ENCODE results near the gene RXFP4.

RXFP4 gene

DNA sequence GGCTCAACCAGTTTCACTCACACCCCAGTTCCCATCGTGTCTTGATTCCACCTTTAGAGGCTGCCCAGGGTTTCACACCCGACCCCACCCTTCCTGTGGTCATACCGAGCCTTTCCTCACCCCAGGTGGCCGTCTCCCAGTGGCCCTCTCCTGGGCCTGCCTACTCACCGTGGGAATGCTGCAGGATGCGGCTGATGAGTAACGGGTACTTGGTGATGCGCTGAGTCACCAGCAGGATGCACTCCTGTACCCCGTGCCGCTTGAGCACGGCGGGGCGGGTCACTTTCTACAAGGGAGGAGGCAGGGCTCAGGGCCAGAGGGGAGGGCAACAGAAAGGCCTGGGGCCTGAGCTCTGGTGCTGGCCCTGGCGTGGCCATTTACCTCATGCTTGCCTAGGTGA lies 20.5 kb downstream of the RXFP4 start:
- peak; percentile 70 to 79 (median 77) for DNase-seq

- no peak for DNase-seq
Observed at GRCh38 chr1:155962599-155963211, 21.3 kb downstream of the RXFP4 start.

GRCh38 chr1:155964193-155964592 lies 22.8 kb downstream of the RXFP4 start:
- DNase-seq: no peak

- DNase-seq: no peak
Observed at GRCh38 chr1:155966135-155966534, 24.7 kb downstream of the RXFP4 start.

- no peak for DNase-seq
Observed at GRCh38 chr1:155966750-155967149, 25.3 kb downstream of the RXFP4 start.

GRCh38 chr1:155967341-155968050 lies 26.1 kb downstream of the RXFP4 start:
- peak in 2 of 3 donors; percentile 37 to 40 for DNase-seq

DNA sequence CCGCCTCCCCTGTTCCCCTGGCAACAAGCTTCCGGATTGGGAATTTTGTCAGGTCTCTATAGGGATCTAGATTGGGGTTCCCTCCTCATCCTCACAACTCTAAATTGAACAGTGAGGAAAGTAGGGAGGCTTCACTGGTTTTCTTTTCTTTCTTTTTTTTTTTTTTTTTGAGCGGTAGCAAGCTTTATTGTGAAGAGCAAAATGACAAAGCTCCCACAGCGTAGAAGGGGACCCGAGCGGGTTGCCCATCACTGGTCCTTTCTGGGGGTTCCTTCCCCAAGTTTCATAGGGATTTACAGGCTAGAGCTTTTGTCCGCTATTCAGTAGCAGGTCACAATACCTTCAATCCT lies 26.6 kb downstream of the RXFP4 start:
- DNase-seq: no peak

DNA sequence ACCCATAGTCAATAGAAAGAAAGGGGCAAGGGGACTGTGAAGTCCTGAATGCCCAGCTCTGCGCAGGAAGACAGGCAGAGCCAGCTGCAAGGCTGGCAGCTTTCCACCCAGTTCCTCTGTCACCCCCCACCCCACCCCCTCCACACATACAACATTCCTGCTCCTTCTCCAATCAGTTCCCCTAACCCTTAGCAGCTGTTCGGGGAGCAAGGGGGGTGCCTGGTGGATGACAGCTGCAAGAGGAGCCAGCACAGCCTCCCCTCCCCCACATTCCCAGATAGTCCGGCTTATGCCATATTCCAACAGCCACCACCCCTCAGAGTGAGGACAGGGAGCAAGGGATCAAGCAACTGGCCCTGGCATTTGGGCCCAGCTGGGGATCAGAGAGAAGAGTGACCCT lies 27.2 kb downstream of the RXFP4 start:
- no peak for DNase-seq

- no peak for DNase-seq
Observed at GRCh38 chr1:155969377-155969791, 27.9 kb downstream of the RXFP4 start.

GRCh38 chr1:155970531-155971167 lies 29.2 kb downstream of the RXFP4 start:
- peak; percentile 95 to 97 (median 95) for DNase-seq

GRCh38 chr1:155971910-155972809 lies 30.7 kb downstream of the RXFP4 start:
- no peak for DNase-seq

- no peak for DNase-seq
Observed at GRCh38 chr1:155973723-155974122, 32.3 kb downstream of the RXFP4 start.

- no peak for DNase-seq
Observed at GRCh38 chr1:155974208-155975115, 33.0 kb downstream of the RXFP4 start.

DNA sequence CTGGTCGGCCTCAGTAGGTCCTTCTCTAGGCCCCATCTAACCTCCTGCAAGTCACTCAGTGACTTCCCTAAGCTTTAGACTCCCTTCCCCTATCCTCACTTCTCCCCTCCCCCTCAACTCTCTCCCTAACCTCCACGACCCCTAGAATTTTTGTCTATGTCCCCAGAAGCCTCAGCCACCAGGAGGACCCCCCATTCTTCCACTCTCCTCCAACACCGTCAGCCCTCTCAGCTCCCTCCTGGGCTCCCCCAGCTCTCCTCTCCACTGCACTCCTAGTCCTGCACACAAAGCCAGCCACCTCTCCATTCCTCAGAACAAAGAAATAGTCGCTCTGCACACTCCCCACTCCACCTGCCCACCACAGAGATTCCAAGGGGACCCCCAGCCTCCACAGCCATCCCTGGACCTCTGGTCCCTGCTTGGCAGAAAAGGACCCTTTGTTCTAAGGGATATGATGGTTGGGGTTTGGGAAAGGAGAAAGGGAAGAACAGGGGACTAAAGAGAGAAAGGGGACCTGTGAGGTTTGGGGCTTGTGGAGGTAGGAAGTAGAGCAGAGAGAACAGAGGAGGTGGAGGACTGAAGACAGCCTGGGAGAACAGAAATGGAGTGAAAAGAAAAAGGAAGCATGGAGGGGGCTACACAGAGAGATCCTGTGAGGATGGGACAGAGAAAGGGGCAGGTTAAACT lies 34.1 kb downstream of the RXFP4 start:
- no peak for DNase-seq

GRCh38 chr1:155976062-155976912 lies 34.8 kb downstream of the RXFP4 start:
- DNase-seq: peak in 2 of 3 donors; percentile 39 to 57

DNA sequence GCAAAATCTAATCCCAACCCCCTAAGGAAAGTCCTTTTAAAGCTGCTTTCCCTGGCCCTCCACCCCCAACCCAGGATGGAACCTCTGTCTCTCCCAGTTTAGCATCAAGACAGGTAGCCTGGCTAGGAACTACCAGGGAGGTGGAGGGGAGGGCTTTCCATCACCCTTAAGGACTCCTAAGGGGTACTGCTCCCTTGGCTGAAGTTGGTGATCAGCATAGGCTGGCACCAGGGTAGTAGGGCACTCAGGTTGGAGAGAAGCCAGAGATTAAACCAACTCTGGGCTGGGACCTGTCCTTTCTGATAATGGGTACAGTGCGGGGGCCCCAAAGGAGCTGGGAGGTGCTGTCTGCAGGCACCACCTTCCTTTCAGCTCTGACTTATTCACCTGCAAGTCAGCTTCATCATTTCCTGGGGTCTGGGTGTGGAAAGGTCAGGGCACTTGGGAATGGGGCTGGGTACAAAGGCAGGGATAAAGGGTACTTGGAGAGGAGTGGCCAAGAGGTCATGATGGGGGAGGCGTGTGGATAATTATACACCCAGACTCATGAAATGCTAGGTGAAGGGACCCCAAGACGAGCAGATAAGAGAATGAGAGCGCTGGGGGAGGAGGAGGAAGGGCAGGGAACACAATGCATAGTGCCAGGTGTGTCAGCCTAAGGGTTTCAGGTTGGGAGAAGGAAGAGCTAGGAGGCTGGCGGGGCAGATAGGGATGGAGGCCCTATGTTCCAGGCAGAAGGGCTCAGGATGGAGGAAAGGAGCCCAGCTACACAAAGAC lies 35.7 kb downstream of the RXFP4 start:
- no peak for DNase-seq

DNA sequence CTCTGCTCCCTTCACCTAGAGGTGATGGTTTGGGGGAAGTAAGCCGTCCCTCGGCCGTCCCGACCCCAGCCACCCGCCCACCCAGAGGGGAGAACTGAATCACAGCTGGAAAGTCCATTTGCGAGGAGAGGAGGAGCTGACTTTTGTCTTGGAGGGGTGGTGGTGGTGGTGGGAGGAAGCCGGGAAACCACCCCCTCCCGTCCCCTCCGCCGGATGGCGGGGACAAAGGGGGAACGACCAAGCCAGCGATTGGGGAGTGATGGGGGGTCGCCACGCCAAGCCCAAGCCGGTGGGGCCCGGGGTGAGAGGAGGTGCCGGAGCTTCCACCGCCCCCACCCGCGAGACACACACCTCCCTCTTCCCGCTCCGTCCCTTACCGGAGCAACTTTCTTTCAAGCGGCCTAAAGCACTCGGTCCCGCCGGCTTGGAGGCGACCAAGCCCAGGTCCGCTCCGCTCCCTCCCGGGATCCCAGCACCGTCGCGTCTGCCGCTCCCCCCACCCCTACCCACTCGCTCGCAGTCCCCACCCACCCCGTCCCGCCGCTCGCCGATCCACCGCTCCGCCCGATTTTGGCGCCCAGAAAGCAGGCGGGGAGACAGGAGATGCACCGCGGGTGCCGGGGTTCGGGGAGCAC lies 36.4 kb downstream of the RXFP4 start:
- peak; percentile 94 to 95 (median 94) for DNase-seq

GRCh38 chr1:155978325-155978972 lies 37.0 kb downstream of the RXFP4 start, which contains the start of gene ARHGEF2:
TSS of gene ARHGEF2 (minus strand) at chr1:155978547. CDS start at chr1:155978427, 120 bp downstream.
- peak; percentile 90 to 95 (median 91) for DNase-seq

Measured in suppressor macrophage treated with lipopolysaccharide for 1 hour (primary cell).